ENCODE data around the gene ABCG2. TPM values are rescaled to one million over a fixed set of nuclear protein-coding genes. Genes with fewer than 3 reads are reported as not detected.

Gene ABCG2
- under 1 TPM; 0.48 to 0.50 TPM for total RNA-seq

GRCh38 chr4:88158489-88159228 is at the start of gene ABCG2:
ABCG2 (minus strand) TSS chr4:88158639; CDS start chr4:88139995, 18,644 bp downstream.
- no peaks in the 10 kb centered on the region for H3K36me3 Mint-ChIP-seq
- H3K4me3 Mint-ChIP-seq, result peak within 1 kb of the TSS; percentile 76
- no peak within 1 kb of the TSS for H3K27ac Mint-ChIP-seq

GRCh38 chr4:88208156-88208555 is 49.7 kb upstream of the ABCG2 start:
- Mint-ChIP-seq H3K27me3 (peaks cover under 1 to 10% of the 10 kb centered on the region in 2 donors), H3K27ac (no peak overlapping the region), H3K4me1 (ENCODE audit: low read depth in 2 of 2) (no peaks in the 10 kb centered on the region), H3K36me3 (no peaks in the 10 kb centered on the region), H3K9me3 (no peaks in the 10 kb centered on the region), H3K4me3 (no peak overlapping the region)
- DNase-seq (ENCODE audit: low spot score), result no peak
- no peak for ATAC-seq

More at GRCh38 chr4:88158489-88159228, at the start of gene ABCG2:
- Mint-ChIP-seq H3K27me3 (peaks cover 8 to 10% of the 10 kb centered on the region in 2 donors), H3K4me1 (ENCODE audit: low read depth in 2 of 2) (peaks cover 6 to 9% of the 10 kb centered on the region in 2 donors), H3K9me3 (no peaks in the 10 kb centered on the region)
- ATAC-seq, result peak; percentile 81 to 86
- peak; percentile 69 for DNase-seq (ENCODE audit: low spot score)

- H3K4me1 Mint-ChIP-seq (ENCODE audit: low read depth in 2 of 2), result no peaks in the 10 kb centered on the region
- peaks cover 0 to 8% of the 10 kb centered on the region in 2 donors for H3K27me3 Mint-ChIP-seq
- no peaks in the 10 kb centered on the region for H3K9me3 Mint-ChIP-seq
- H3K36me3 Mint-ChIP-seq, result no peaks in the 10 kb centered on the region
- no peak overlapping the region for H3K4me3 Mint-ChIP-seq
- ATAC-seq (no peak), DNase-seq (ENCODE audit: low spot score) (no peak)
- no peak overlapping the region for H3K27ac Mint-ChIP-seq
These were observed 48.7 kb upstream of the ABCG2 start for GRCh38 chr4:88207171-88207570.

- Mint-ChIP-seq H3K4me1 (ENCODE audit: low read depth in 2 of 2) (no peaks in the 10 kb centered on the region), H3K36me3 (no peaks in the 10 kb centered on the region), H3K4me3 (no peak overlapping the region), H3K9me3 (no peaks in the 10 kb centered on the region), H3K27me3 (peaks cover 0 to 8% of the 10 kb centered on the region in 2 donors), H3K27ac (no peak overlapping the region)
- ATAC-seq (no peak), DNase-seq (ENCODE audit: low spot score) (no peak)
These were observed 46.4 kb upstream of the ABCG2 start for GRCh38 chr4:88204882-88205281.

GRCh38 chr4:88202443-88202842 is 44.0 kb upstream of the ABCG2 start:
- peaks cover 0 to 8% of the 10 kb centered on the region in 2 donors for H3K27me3 Mint-ChIP-seq
- no peak overlapping the region for H3K27ac Mint-ChIP-seq
- H3K36me3 Mint-ChIP-seq, result no peaks in the 10 kb centered on the region
- no peak for ATAC-seq
- H3K4me1 Mint-ChIP-seq (ENCODE audit: low read depth in 2 of 2), result no peaks in the 10 kb centered on the region
- no peak for DNase-seq (ENCODE audit: low spot score)
- H3K9me3 Mint-ChIP-seq, result no peaks in the 10 kb centered on the region
- no peak overlapping the region for H3K4me3 Mint-ChIP-seq

GRCh38 chr4:88200186-88200585 is 41.7 kb upstream of the ABCG2 start:
- no peaks in the 10 kb centered on the region for H3K4me1 Mint-ChIP-seq (ENCODE audit: low read depth in 2 of 2)
- no peaks in the 10 kb centered on the region for H3K9me3 Mint-ChIP-seq
- DNase-seq (ENCODE audit: low spot score) (no peak), ATAC-seq (no peak)
- no peaks in the 10 kb centered on the region for H3K36me3 Mint-ChIP-seq
- H3K4me3 Mint-ChIP-seq, result no peak overlapping the region
- no peaks in the 10 kb centered on the region for H3K27me3 Mint-ChIP-seq
- H3K27ac Mint-ChIP-seq, result no peak overlapping the region

- Mint-ChIP-seq H3K4me1 (ENCODE audit: low read depth in 2 of 2) (no peaks in the 10 kb centered on the region), H3K27me3 (no peaks in the 10 kb centered on the region), H3K27ac (no peak overlapping the region), H3K9me3 (no peaks in the 10 kb centered on the region), H3K36me3 (no peaks in the 10 kb centered on the region), H3K4me3 (no peak overlapping the region)
- no peak for ATAC-seq
- no peak for DNase-seq (ENCODE audit: low spot score)
These were observed 38.2 kb upstream of the ABCG2 start for GRCh38 chr4:88196523-88197185.

- no peaks in the 10 kb centered on the region for H3K27me3 Mint-ChIP-seq
- no peak overlapping the region for H3K27ac Mint-ChIP-seq
- no peaks in the 10 kb centered on the region for H3K4me1 Mint-ChIP-seq (ENCODE audit: low read depth in 2 of 2)
- DNase-seq (ENCODE audit: low spot score), result no peak
- no peaks in the 10 kb centered on the region for H3K9me3 Mint-ChIP-seq
- no peak overlapping the region for H3K4me3 Mint-ChIP-seq
- H3K36me3 Mint-ChIP-seq, result no peaks in the 10 kb centered on the region
- ATAC-seq, result no peak
These were observed 37.5 kb upstream of the ABCG2 start for GRCh38 chr4:88196013-88196365.

GRCh38 chr4:88195328-88196012 is 37.0 kb upstream of the ABCG2 start:
- Mint-ChIP-seq H3K9me3 (no peaks in the 10 kb centered on the region), H3K27ac (no peak overlapping the region), H3K4me1 (ENCODE audit: low read depth in 2 of 2) (no peaks in the 10 kb centered on the region), H3K4me3 (no peak overlapping the region), H3K36me3 (no peaks in the 10 kb centered on the region), H3K27me3 (no peaks in the 10 kb centered on the region)
- DNase-seq (ENCODE audit: low spot score) (no peak), ATAC-seq (no peak)

GRCh38 chr4:88191404-88191803 is 33.0 kb upstream of the ABCG2 start:
- no peak for ATAC-seq
- no peaks in the 10 kb centered on the region for H3K9me3 Mint-ChIP-seq
- no peaks in the 10 kb centered on the region for H3K36me3 Mint-ChIP-seq
- no peak overlapping the region for H3K27ac Mint-ChIP-seq
- DNase-seq (ENCODE audit: low spot score), result no peak
- H3K27me3 Mint-ChIP-seq, result no peaks in the 10 kb centered on the region
- H3K4me1 Mint-ChIP-seq (ENCODE audit: low read depth in 2 of 2), result no peaks in the 10 kb centered on the region
- H3K4me3 Mint-ChIP-seq, result no peak overlapping the region

GRCh38 chr4:88189881-88190585 is 31.6 kb upstream of the ABCG2 start:
- Mint-ChIP-seq H3K4me1 (ENCODE audit: low read depth in 2 of 2) (no peaks in the 10 kb centered on the region), H3K4me3 (no peak overlapping the region), H3K27ac (no peak overlapping the region), H3K36me3 (no peaks in the 10 kb centered on the region), H3K9me3 (no peaks in the 10 kb centered on the region), H3K27me3 (no peaks in the 10 kb centered on the region)
- DNase-seq (ENCODE audit: low spot score) (no peak), ATAC-seq (no peak)

- Mint-ChIP-seq H3K27me3 (no peaks in the 10 kb centered on the region), H3K27ac (no peak overlapping the region), H3K36me3 (no peaks in the 10 kb centered on the region), H3K9me3 (no peaks in the 10 kb centered on the region), H3K4me1 (ENCODE audit: low read depth in 2 of 2) (no peaks in the 10 kb centered on the region), H3K4me3 (no peak overlapping the region)
- DNase-seq (ENCODE audit: low spot score) (no peak), ATAC-seq (no peak)
These were observed 30.9 kb upstream of the ABCG2 start for GRCh38 chr4:88189418-88189738.

GRCh38 chr4:88188738-88189417 is 30.4 kb upstream of the ABCG2 start:
- DNase-seq (ENCODE audit: low spot score) (no peak), ATAC-seq (no peak)
- no peak overlapping the region for H3K27ac Mint-ChIP-seq
- no peaks in the 10 kb centered on the region for H3K27me3 Mint-ChIP-seq
- H3K9me3 Mint-ChIP-seq, result no peaks in the 10 kb centered on the region
- no peaks in the 10 kb centered on the region for H3K4me1 Mint-ChIP-seq (ENCODE audit: low read depth in 2 of 2)
- H3K4me3 Mint-ChIP-seq, result no peak overlapping the region
- H3K36me3 Mint-ChIP-seq, result no peaks in the 10 kb centered on the region
